Mesenteric fat pad (tissue), 1 donor: Measurements from ENCODE around the gene DCTN4. TPM values are rescaled to one million over a fixed set of nuclear protein-coding genes. Genes with fewer than 3 reads are reported as not detected.
"Not testable (repeated sequence)": the region's sequence is repeated elsewhere in the genome, so short reads cannot be mapped to it uniquely, and the experiment has no call there.

Source experiments
- DNase-seq: peaks from one replicate; pipeline ENCODE4 v3.0.0-alpha.2; 2020; ENCODE audit warnings: low spot score
- total RNA-seq: library from RNA; stranded (reverse); fragmentation: NEBNext Ultra II Directional; extraction: Animal tissue kit (Norgen Biotek cat#: 25700); gene quantifications from one replicate; pipeline ENCODE4 v1.2.1, GENCODE V29; 2021
- donor health status: DM: yes; HTN: yes; CAD: no.

Gene DCTN4
- total RNA-seq, 1 donor from 2014 or later = 75.5 TPM

GRCh38 chr5:150778517-150779396, 19.9 kb upstream of the DCTN4 start, which contains the start of gene SMIM3:
Gene SMIM3 (plus strand): TSS chr5:150778757. CDS start chr5:150795441, 16,684 bp downstream.
- no peak for DNase-seq

- no peak for DNase-seq
These were observed 19.3 kb upstream of the DCTN4 start for GRCh38 chr5:150778088-150778516.

GRCh38 chr5:150777685-150778084, 18.9 kb upstream of the DCTN4 start:
- DNase-seq = no peak

- DNase-seq = no peak
These were observed 15.3 kb upstream of the DCTN4 start for GRCh38 chr5:150774145-150774544.

- no peak for DNase-seq
These were observed 12.4 kb upstream of the DCTN4 start for GRCh38 chr5:150771034-150771795.

- no peak for DNase-seq
These were observed 7.4 kb upstream of the DCTN4 start for GRCh38 chr5:150766251-150766650.

GRCh38 chr5:150765799-150766169, 7.0 kb upstream of the DCTN4 start:
- DNase-seq = no peak

- no peak for DNase-seq
These were observed 6.4 kb upstream of the DCTN4 start for GRCh38 chr5:150765011-150765798.

GRCh38 chr5:150764530-150764929, 5.7 kb upstream of the DCTN4 start:
- no peak for DNase-seq

- no peak for DNase-seq
These were observed 4.4 kb upstream of the DCTN4 start for GRCh38 chr5:150763023-150763769.

- DNase-seq = no peak
These were observed 3.4 kb upstream of the DCTN4 start for GRCh38 chr5:150762211-150762610.

- no peak for DNase-seq
These were observed 442 bp upstream of the DCTN4 start for GRCh38 chr5:150759334-150759583.

- DNase-seq = no peak
These were observed 650 bp downstream of the DCTN4 start for GRCh38 chr5:150758203-150758530.

- DNase-seq = no peak
These were observed 1.6 kb downstream of the DCTN4 start for GRCh38 chr5:150757087-150757649.

- DNase-seq = no peak
These were observed 5.0 kb downstream of the DCTN4 start for GRCh38 chr5:150753863-150754262.

- no peak for DNase-seq
These were observed 5.4 kb downstream of the DCTN4 start for GRCh38 chr5:150753463-150753862.

GRCh38 chr5:150751096-150751891, 7.5 kb downstream of the DCTN4 start:
- no peak for DNase-seq

GRCh38 chr5:150750469-150750868, 8.3 kb downstream of the DCTN4 start:
- no peak for DNase-seq

- not testable (repeated sequence) for DNase-seq
These were observed 15.7 kb downstream of the DCTN4 start for GRCh38 chr5:150743142-150743488.
